Large intestine (tissue), 3 donors: ENCODE data around the gene ZNF423. TPM values are rescaled to one million over a fixed set of nuclear protein-coding genes. Genes with fewer than 3 reads are reported as not detected.

Experiments used
- DNase-seq, 2 donors: peaks; one replicate each; pipeline versions ENCODE4 v3.0.0 to v3.0.0-alpha.2; 2013
- H3K27ac ChIP-seq: one replicate; pipeline ENCODE4 v1.5.1; 2013; ENCODE audit warnings: low read length
- H3K27me3 ChIP-seq: 2 replicates; pipeline ENCODE4 v1.6.1; 2013; ENCODE audit warnings: low read length; ENCODE audit not compliant: control insufficient read depth, insufficient read depth
- H3K36me3 ChIP-seq: 2 replicates; pipeline ENCODE4 v1.6.1; 2013; ENCODE audit warnings: low read length; ENCODE audit not compliant: control insufficient read depth, insufficient read depth
- H3K4me1 ChIP-seq: one replicate; pipeline ENCODE4 v1.6.1; 2013; ENCODE audit warnings: low read length; ENCODE audit not compliant: control insufficient read depth, insufficient read depth
- H3K4me3 ChIP-seq: one replicate; pipeline ENCODE4 v1.5.1; 2013; ENCODE audit warnings: low read length
- H3K9me3 ChIP-seq: one replicate; pipeline ENCODE4 v1.6.1; 2013; ENCODE audit warnings: mild to moderate bottlenecking, low read depth, low read length, moderate library complexity; ENCODE audit not compliant: control insufficient read depth
- WGBS: methylation state at CpG from one replicate; pipeline ENCODE4 v1.1.5; 2013; ENCODE audit warnings: low lambda C conversion rate; ENCODE audit not compliant: insufficient coverage; 5-methylcytosine and 5-hydroxymethylcytosine counted together
- polyA plus RNA-seq: library from polyadenylated mRNA; unstranded; fragments of 120-200 nt; gene quantifications from one replicate; pipeline ENCODE4 v1.2.1, GENCODE V29; 2013

Gene ZNF423
- polyA plus RNA-seq, 1 donor, result 6.7 TPM

GRCh38 chr16:49836218-49836617, 19.7 kb downstream of the ZNF423 start:
- Histone ChIP-seq H3K27ac (no peak overlapping the region), H3K4me3 (no peak overlapping the region), H3K4me1 (peaks cover 32% of the 10 kb centered on the region), H3K27me3 (no peaks in the 10 kb centered on the region), H3K36me3 (no peaks in the 10 kb centered on the region), H3K9me3 (no peaks in the 10 kb centered on the region)
- DNase-seq, result no peak
- WGBS, result no CpG with 5 or more reads among the region's 2 CpGs

GRCh38 chr16:49835161-49835777, 20.6 kb downstream of the ZNF423 start:
- Histone ChIP-seq H3K4me1 (peaks cover 32% of the 10 kb centered on the region), H3K36me3 (no peaks in the 10 kb centered on the region), H3K9me3 (no peaks in the 10 kb centered on the region), H3K27ac (peak overlapping the region; percentile 42), H3K27me3 (no peaks in the 10 kb centered on the region), H3K4me3 (no peak overlapping the region)
- WGBS, result no CpG with 5 or more reads among the region's 13 CpGs
- DNase-seq, result no peak

- WGBS, result no CpG with 5 or more reads among the region's 19 CpGs
- no peaks in the 10 kb centered on the region for H3K9me3 ChIP-seq
- peaks cover 32% of the 10 kb centered on the region for H3K4me1 ChIP-seq
- H3K27me3 ChIP-seq, result no peaks in the 10 kb centered on the region
- no peak overlapping the region for H3K4me3 ChIP-seq
- peak overlapping the region; percentile 44 for H3K27ac ChIP-seq
- DNase-seq, result peak in 1 of 2 donors; percentile 46
- H3K36me3 ChIP-seq, result no peaks in the 10 kb centered on the region
These were observed 21.3 kb downstream of the ZNF423 start for GRCh38 chr16:49834531-49835151.

GRCh38 chr16:49833796-49834530, 21.9 kb downstream of the ZNF423 start:
- no peaks in the 10 kb centered on the region for H3K36me3 ChIP-seq
- peaks cover 28% of the 10 kb centered on the region for H3K4me1 ChIP-seq
- H3K27me3 ChIP-seq, result no peaks in the 10 kb centered on the region
- H3K27ac ChIP-seq, result peak overlapping the region; percentile 44
- H3K9me3 ChIP-seq, result no peaks in the 10 kb centered on the region
- no peak overlapping the region for H3K4me3 ChIP-seq
- no CpG with 5 or more reads among the region's 13 CpGs for WGBS
- DNase-seq, result no peak

GRCh38 chr16:49833085-49833484, 22.8 kb downstream of the ZNF423 start:
- peak in 1 of 2 donors; percentile 40 for DNase-seq
- no CpG with 5 or more reads among the region's 11 CpGs for WGBS
- H3K4me1 ChIP-seq, result peaks cover 26% of the 10 kb centered on the region
- H3K27me3 ChIP-seq, result no peaks in the 10 kb centered on the region
- H3K27ac ChIP-seq, result peak overlapping the region; percentile 60
- H3K36me3 ChIP-seq, result no peaks in the 10 kb centered on the region
- no peak overlapping the region for H3K4me3 ChIP-seq
- no peaks in the 10 kb centered on the region for H3K9me3 ChIP-seq

- H3K27me3 ChIP-seq, result no peaks in the 10 kb centered on the region
- H3K9me3 ChIP-seq, result no peaks in the 10 kb centered on the region
- peaks cover 22% of the 10 kb centered on the region for H3K4me1 ChIP-seq
- H3K27ac ChIP-seq, result no peak overlapping the region
- no CpG with 5 or more reads among the region's 7 CpGs for WGBS
- no peak overlapping the region for H3K4me3 ChIP-seq
- DNase-seq, result no peak
- H3K36me3 ChIP-seq, result no peaks in the 10 kb centered on the region
These were observed 23.7 kb downstream of the ZNF423 start for GRCh38 chr16:49832177-49832576.

- H3K36me3 ChIP-seq, result no peaks in the 10 kb centered on the region
- no peaks in the 10 kb centered on the region for H3K9me3 ChIP-seq
- WGBS, result no CpG with 5 or more reads among the region's 5 CpGs
- DNase-seq, result no peak
- no peaks in the 10 kb centered on the region for H3K27me3 ChIP-seq
- no peak overlapping the region for H3K4me3 ChIP-seq
- no peak overlapping the region for H3K27ac ChIP-seq
- peaks cover 22% of the 10 kb centered on the region for H3K4me1 ChIP-seq
These were observed 25.0 kb downstream of the ZNF423 start for GRCh38 chr16:49830873-49831272.

GRCh38 chr16:49828533-49829267, 27.2 kb downstream of the ZNF423 start:
- no CpG with 5 or more reads among the region's 15 CpGs for WGBS
- no peak for DNase-seq
- no peaks in the 10 kb centered on the region for H3K36me3 ChIP-seq

GRCh38 chr16:49827805-49828438, 28.0 kb downstream of the ZNF423 start:
- no peaks in the 10 kb centered on the region for H3K36me3 ChIP-seq
- H3K9me3 ChIP-seq, result no peaks in the 10 kb centered on the region
- no peak overlapping the region for H3K27ac ChIP-seq
- no peak overlapping the region for H3K4me3 ChIP-seq
- no peaks in the 10 kb centered on the region for H3K27me3 ChIP-seq
- DNase-seq, result no peak
- WGBS, result 81% methylated on average over 3 of the region's 8 CpGs
- H3K4me1 ChIP-seq, result peaks cover 7% of the 10 kb centered on the region

More at GRCh38 chr16:49828533-49829267, 27.2 kb downstream of the ZNF423 start:
- H3K4me3 ChIP-seq, result no peak overlapping the region
- no peak overlapping the region for H3K27ac ChIP-seq
- peaks cover 8% of the 10 kb centered on the region for H3K4me1 ChIP-seq
- no peaks in the 10 kb centered on the region for H3K9me3 ChIP-seq
- H3K27me3 ChIP-seq, result no peaks in the 10 kb centered on the region

- peaks cover 4% of the 10 kb centered on the region for H3K36me3 ChIP-seq
- H3K27ac ChIP-seq, result no peak overlapping the region
- WGBS, result no CpG with 5 or more reads among the region's 5 CpGs
- no peak overlapping the region for H3K4me3 ChIP-seq
- H3K4me1 ChIP-seq, result no peaks in the 10 kb centered on the region
- DNase-seq, result no peak
- H3K9me3 ChIP-seq, result no peaks in the 10 kb centered on the region
- no peaks in the 10 kb centered on the region for H3K27me3 ChIP-seq
These were observed 29.4 kb downstream of the ZNF423 start for GRCh38 chr16:49826515-49826914.
